ENCODE data around the gene EGR2.

DNA sequence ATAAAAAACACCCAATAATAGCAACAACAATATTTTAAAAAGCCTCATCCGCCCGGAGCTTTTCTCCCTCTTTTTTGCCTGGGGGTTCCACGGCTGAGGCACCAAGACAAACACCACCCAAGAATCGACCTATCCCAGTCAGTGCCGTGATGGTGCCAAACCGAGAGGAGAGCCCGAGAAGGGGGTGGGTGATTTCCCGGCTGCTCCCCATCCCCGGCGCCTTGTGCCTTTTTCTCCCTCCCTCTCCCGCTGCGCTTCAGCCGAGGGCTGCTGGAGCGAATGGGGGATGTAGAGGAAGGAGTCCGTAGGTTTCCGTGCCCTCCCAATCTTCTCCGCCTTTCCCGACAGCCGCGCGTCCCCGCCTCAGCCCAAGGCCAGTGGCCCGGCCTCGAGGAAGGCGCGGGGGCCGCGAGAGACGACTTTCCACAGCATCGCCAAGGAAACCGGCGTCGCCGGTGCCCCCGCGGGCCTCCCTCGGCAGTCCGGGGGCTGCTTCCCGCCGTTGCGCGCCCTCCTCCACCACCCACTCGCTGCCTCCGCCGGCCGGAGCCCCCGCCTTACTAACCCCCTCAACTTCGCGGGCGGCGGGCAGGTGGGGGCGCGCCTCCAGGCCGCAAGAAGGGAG lies 1.3 kb downstream of the EGR2 start:
- TF ChIP-seq CTCF (IDR thresholded peaks at IDR 0.05) (no peak), POLR2A (IDR thresholded peaks at IDR 0.05) (no peak)
